H1 (cell line): ENCODE results near the gene MRAP2. TPM values are rescaled to one million over a fixed set of nuclear protein-coding genes. Genes with fewer than 3 reads are reported as not detected.

Experiments used
- CTCF ChIA-PET: fragments of 300-600 bp; sonication (Branson Sonifier 250); formaldehyde crosslinking; loops from one replicate; lab custom pipeline; 2021; ENCODE audit not compliant: partially characterized antibody; lab: Charles Lee
- POLR2A ChIA-PET: fragments of 300-600 bp; sonication (Branson Sonifier 250); formaldehyde crosslinking; loops from one replicate; lab custom pipeline; 2021; ENCODE audit warnings: inconsistent platforms; ENCODE audit not compliant: partially characterized antibody; lab: Charles Lee
- DNase-seq, 2 experiments: peaks; one replicate each; pipeline versions ENCODE4 v3.0.0 to v3.0.0-alpha.2; 2010 to 2022; ENCODE audit warnings: low spot score in 2 of 2, low read depth in 1 of 2, mixed read lengths in 1 of 2
- FAIRE-seq: peaks from 2 replicates; lab custom pipeline; 2011; peaks lifted over from hg19 to GRCh38; lab: Jason Lieb, UNC
- H2AFZ ChIP-seq: 2 replicates; pipeline ENCODE4 v1.8.1; 2012; ENCODE audit warnings: low read length, inconsistent platforms
- H2AK5ac ChIP-seq: 2 replicates; pipeline ENCODE4 v1.6.1; 2013; ENCODE audit warnings: low read depth, low read length
- H2BK120ac ChIP-seq: replicated peaks from 2 replicates; pipeline ENCODE3; 2013; ENCODE audit warnings: low read depth, low read length, inconsistent platforms
- H2BK12ac ChIP-seq: 2 replicates; pipeline ENCODE4 v1.6.1; 2013; ENCODE audit warnings: low read depth, low read length
- H2BK15ac ChIP-seq: 2 replicates; pipeline ENCODE4 v1.6.1; 2013; ENCODE audit warnings: low read length
- H2BK20ac ChIP-seq: 2 replicates; pipeline ENCODE4 v1.6.1; 2013; ENCODE audit warnings: low read length
- H2BK5ac ChIP-seq: 2 replicates; pipeline ENCODE4 v1.6.1; 2013; ENCODE audit warnings: low read depth, low read length
- H3K14ac ChIP-seq: 2 replicates; pipeline ENCODE4 v1.6.1; 2013; ENCODE audit warnings: inconsistent platforms; ENCODE audit not compliant: insufficient read length
- H3K18ac ChIP-seq: 2 replicates; pipeline ENCODE4 v1.6.1; 2013; ENCODE audit warnings: low read length; ENCODE audit errors: extremely low read depth
- H3K23ac ChIP-seq: 2 replicates; pipeline ENCODE4 v1.6.1; 2013; ENCODE audit warnings: inconsistent platforms; ENCODE audit not compliant: insufficient read length
- H3K23me2 ChIP-seq: 2 replicates; pipeline ENCODE4 v1.6.1; 2013; ENCODE audit warnings: low read depth, low read length
- H3K27ac ChIP-seq: 2 replicates; pipeline ENCODE4 v1.6.1; 2011; ENCODE audit warnings: low read depth, low read length, inconsistent platforms
- H3K27me3 ChIP-seq, 4 experiments: replicated peaks in 1 of 4; 1 replicate in 1 of 4; 2 replicates in 3 of 4; pipeline versions ENCODE4 v1.6.1 to v1.8.1; 2011 to 2013; ENCODE audit warnings: low read length in 3 of 4, mild to moderate bottlenecking in 3 of 4, inconsistent platforms in 2 of 4, mixed read lengths in 2 of 4, moderate library complexity in 1 of 4; ENCODE audit not compliant: control insufficient read depth in 3 of 4, insufficient read depth in 3 of 4; ENCODE audit errors: extremely low read depth in 1 of 4
- H3K36me3 ChIP-seq, 4 experiments: 2 replicates each; pipeline versions ENCODE4 v1.6.1 to v1.8.1; 2011 to 2013; ENCODE audit warnings: mild to moderate bottlenecking in 4 of 4, low read length in 3 of 4, moderate library complexity in 2 of 4, control low read depth in 1 of 4, inconsistent platforms in 1 of 4; ENCODE audit not compliant: insufficient read depth in 4 of 4, control insufficient read depth in 2 of 4
- H3K4ac ChIP-seq: replicated peaks from 2 replicates; pipeline ENCODE3; 2013; ENCODE audit warnings: low read length, low read depth, mixed read lengths, inconsistent platforms; ENCODE audit not compliant: insufficient read length
- H3K4me1 ChIP-seq, 4 experiments: replicated peaks in 1 of 4; 1 replicate in 1 of 4; 2 replicates in 3 of 4; pipeline versions ENCODE4 v1.6.1 to v1.8.1; 2011 to 2013; ENCODE audit warnings: low read length in 3 of 4, inconsistent platforms in 2 of 4, mixed read lengths in 1 of 4; ENCODE audit not compliant: insufficient read depth in 4 of 4, control insufficient read depth in 3 of 4
- H3K4me2 ChIP-seq, 2 experiments: 2 replicates each; pipeline versions ENCODE4 v1.6.1 to v1.8.1; 2011 to 2013; ENCODE audit warnings: low read depth in 2 of 2, low read length in 2 of 2, control low read depth in 1 of 2, inconsistent platforms in 1 of 2, mild to moderate bottlenecking in 1 of 2; ENCODE audit not compliant: insufficient read depth in 1 of 2
- H3K4me3 ChIP-seq, 4 experiments: fragments of 200-600, 300-600 bp in 1 of 4; sonication (generic), shearing (Covaris generic), sonication (Bioruptor Twin) in 1 of 4; 2 replicates each; pipeline versions ENCODE4 v1.5.1 to v1.8.1; 2011 to 2016; ENCODE audit warnings: low read length in 4 of 4, low read depth in 3 of 4, control low read depth in 2 of 4, inconsistent platforms in 2 of 4, mild to moderate bottlenecking in 2 of 4, mixed read lengths in 1 of 4, moderate library complexity in 1 of 4; ENCODE audit not compliant: insufficient read depth in 2 of 4; ENCODE audit errors: extremely low read depth in 1 of 4
- H3K56ac ChIP-seq: replicated peaks from 2 replicates; pipeline ENCODE3; 2013; ENCODE audit warnings: low read depth, mild to moderate bottlenecking, mixed read lengths, low read length, inconsistent platforms; ENCODE audit not compliant: insufficient read length
- H3K79me1 ChIP-seq: 2 replicates; pipeline ENCODE4 v1.6.1; 2013; ENCODE audit warnings: low read depth, low read length, control low read depth
- H3K79me2 ChIP-seq, 2 experiments: 2 replicates each; pipeline versions ENCODE4 v1.6.1 to v1.8.1; 2012 to 2013; ENCODE audit warnings: low read length in 2 of 2, mild to moderate bottlenecking in 2 of 2, inconsistent platforms in 1 of 2; ENCODE audit not compliant: insufficient read depth in 2 of 2, control insufficient read depth in 1 of 2
- H3K9ac ChIP-seq, 4 experiments: replicated peaks in 1 of 4; 1 replicate in 1 of 4; 2 replicates in 3 of 4; pipeline versions ENCODE4 v1.6.1 to v1.8.1; 2011 to 2013; ENCODE audit warnings: low read depth in 3 of 4, low read length in 3 of 4, control low read depth in 2 of 4, mild to moderate bottlenecking in 2 of 4, moderate library complexity in 2 of 4, inconsistent platforms in 1 of 4; ENCODE audit errors: extremely low read depth in 1 of 4
- H3K9me3 ChIP-seq, 2 experiments: 2 replicates each; pipeline versions ENCODE4 v1.6.1 to v1.8.1; 2012 to 2013; ENCODE audit warnings: mild to moderate bottlenecking in 2 of 2, moderate library complexity in 2 of 2, control low read depth in 1 of 2, inconsistent platforms in 1 of 2, low read depth in 1 of 2, low read length in 1 of 2, mixed read lengths in 1 of 2; ENCODE audit not compliant: insufficient read depth in 2 of 2
- H4K20me1 ChIP-seq, 2 experiments: replicated peaks in 1 of 2; 2 replicates each; pipeline versions ENCODE3 to v1.8.1; 2011 to 2013; ENCODE audit warnings: inconsistent platforms in 2 of 2, low read length in 2 of 2, mild to moderate bottlenecking in 1 of 2; ENCODE audit not compliant: insufficient read depth in 2 of 2, control insufficient read depth in 1 of 2
- H4K5ac ChIP-seq: 2 replicates; pipeline ENCODE4 v1.6.1; 2013; ENCODE audit warnings: low read length, low read depth, mixed read lengths, inconsistent platforms; ENCODE audit not compliant: insufficient read length
- H4K8ac ChIP-seq: 2 replicates; pipeline ENCODE4 v1.8.0; 2013; ENCODE audit warnings: mild to moderate bottlenecking, moderate library complexity, low read length, inconsistent platforms; ENCODE audit not compliant: insufficient read depth; ENCODE audit errors: extremely low read depth
- H4K91ac ChIP-seq: replicated peaks from 2 replicates; pipeline ENCODE3; 2013; ENCODE audit warnings: low read length, mixed read lengths, inconsistent platforms; ENCODE audit not compliant: insufficient read length
- CBX5 ChIP-seq: fragments of 300-800, 300-1000 bp; sonication (generic); IDR thresholded peaks from 2 replicates; pipeline ENCODE4 v1.7.1; 2016; ENCODE audit warnings: antibody characterized with exemption, low read length, low read depth
- CREB1 ChIP-seq: IDR thresholded peaks from 2 replicates; pipeline ENCODE4 v1.6.1; 2012; ENCODE audit warnings: inconsistent platforms
- FOSL1 ChIP-seq: IDR thresholded peaks from 2 replicates; pipeline ENCODE4 v1.6.1; 2011; ENCODE audit warnings: mild to moderate bottlenecking, low read depth, low read length, moderate library complexity; ENCODE audit not compliant: insufficient read depth
- HDAC6 ChIP-seq: IDR thresholded peaks from one replicate; pipeline ENCODE4 v1.7.1; 2012; ENCODE audit warnings: low read depth, mild to moderate bottlenecking, inconsistent platforms, low read length, moderate library complexity
- JUND ChIP-seq: IDR thresholded peaks from 2 replicates; pipeline ENCODE4 v1.6.1; 2011; ENCODE audit warnings: mild to moderate bottlenecking, improper control_type of control experiment, low read length
- POU5F1 ChIP-seq: IDR thresholded peaks from 2 replicates; pipeline ENCODE4 v1.6.1; 2011; ENCODE audit warnings: low read depth, mild to moderate bottlenecking, low read length, moderate library complexity
- SAP30 ChIP-seq: fragments of 300-600 bp; sonication (generic); IDR thresholded peaks from 2 replicates; pipeline ENCODE4 v1.7.1; 2012; ENCODE audit warnings: low read length, moderate library complexity, mild to moderate bottlenecking, inconsistent platforms; ENCODE audit not compliant: insufficient read depth, insufficient replicate concordance
- SIN3A ChIP-seq, 2 experiments: IDR thresholded peaks in 1 of 2; conservative IDR thresholded peaks in 1 of 2; 2 replicates each; pipeline ENCODE4 v1.6.1; 2011 to 2012; ENCODE audit warnings: low read length in 2 of 2, improper control_type of control experiment in 1 of 2, low read depth in 1 of 2, mild to moderate bottlenecking in 1 of 2
- SIX5 ChIP-seq: IDR thresholded peaks from 2 replicates; pipeline ENCODE4 v1.6.1; 2011; ENCODE audit warnings: mild to moderate bottlenecking, low read depth, low read length
- SRF ChIP-seq: IDR thresholded peaks from 2 replicates; pipeline ENCODE4 v1.6.1; 2011; ENCODE audit warnings: mild to moderate bottlenecking, low read depth, low read length, moderate library complexity
- TAF7 ChIP-seq: optimal IDR thresholded peaks from 2 replicates; pipeline ENCODE3; 2011; ENCODE audit warnings: low read depth, mild to moderate bottlenecking, inconsistent platforms, low read length, moderate library complexity, borderline replicate concordance
- TCF12 ChIP-seq: IDR thresholded peaks from 2 replicates; pipeline ENCODE4 v1.6.1; 2011; ENCODE audit warnings: low read depth, mild to moderate bottlenecking, low read length
- WGBS, 2 experiments: shearing (Covaris generic) in 1 of 2; methylation state at CpG; one replicate each; pipeline versions ENCODE4 v1.1.6 to v1.1.7; 2013 to 2015; ENCODE audit warnings: low lambda C conversion rate in 2 of 2, mixed read lengths in 2 of 2, inconsistent platforms in 1 of 2, low coverage in 1 of 2, missing lambda C conversion rate in 1 of 2; ENCODE audit not compliant: insufficient replicate concordance in 2 of 2, insufficient coverage in 1 of 2, insufficient read length in 1 of 2; ENCODE audit errors: extremely low coverage in 1 of 2, missing lambda C conversion rate in 1 of 2; 5-methylcytosine and 5-hydroxymethylcytosine counted together
- polyA plus RNA-seq, 7 experiments: library from polyadenylated mRNA; depleted of rRNA in 3 of 7; stranded (reverse) in 5 of 7; unstranded in 2 of 7; fragments of >200 nt in 5 of 7; fragments of 200-250 nt in 2 of 7; gene quantifications; 1 replicate in 5 of 7; 2 replicates in 1 of 7; 4 replicates in 1 of 7; pipeline versions ENCODE4 v1.2.1 to v1.2.3, GENCODE V29; 2011 to 2013; ENCODE audit warnings: missing spikeins in 2 of 7, mixed read lengths in 2 of 7
- total RNA-seq: library from RNA; stranded (reverse); fragmentation: NEBNext Ultra II Directional; extraction: Animal tissue kit (Norgen Biotek cat#: 25700); gene quantifications from 2 replicates; pipeline ENCODE4 v1.2.1, GENCODE V29; 2021
- TF ChIP-seq, protein P1 (sequence below): IDR thresholded peaks from 2 replicates; pipeline ENCODE4 v1.6.1; 2012; ENCODE audit warnings: inconsistent platforms

The MRAP2 gene
- total and polyA plus RNA-seq, 2 of the 8 experiments (the other 6 are each of a cell fraction or from before 2014, with no cell fraction given): 5.0 to 11.0 TPM

DNA sequence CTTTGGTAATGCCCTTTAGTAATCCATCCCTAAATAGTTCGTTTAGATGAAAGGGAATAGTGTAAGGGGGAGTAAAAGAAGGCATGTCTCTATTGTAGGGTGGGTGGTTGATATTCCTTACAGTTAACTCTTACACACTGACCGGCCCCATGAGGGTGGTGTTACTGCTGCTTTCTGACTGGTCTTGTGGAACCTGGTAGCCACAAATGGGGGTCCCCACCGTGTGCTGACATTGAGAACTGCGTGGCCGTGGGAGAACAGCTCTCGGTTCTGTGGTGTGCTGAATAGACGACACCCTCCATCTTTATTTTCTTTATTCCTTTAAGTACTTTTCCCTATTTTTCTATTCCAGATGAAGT, 19.3 kb downstream of the MRAP2 start:
- WGBS, 2 experiments: 57% methylated on average over 7 of the region's 7 CpGs; no CpG with 5 or more reads in 1 of the 2 experiments

More for the DNA sequence above, 19.3 kb downstream of the MRAP2 start:
- H3K4me3 ChIP-seq: peak overlapping the region in 1 of 4 experiments; percentile 6; a peak in 2 of 8 replicates
- H3K79me2 ChIP-seq: no peaks in the 10 kb centered on the region
- H3K79me1 ChIP-seq: no peaks in the 10 kb centered on the region
- no peak overlapping the region for H3K27ac ChIP-seq
- no peak overlapping the region for H4K5ac ChIP-seq
- no peak overlapping the region for H3K56ac ChIP-seq
- H4K91ac ChIP-seq: no peak overlapping the region
- H3K27me3 ChIP-seq: no peaks in the 10 kb centered on the region
- no peaks in the 10 kb centered on the region for H3K9me3 ChIP-seq
- H2AK5ac ChIP-seq: no peak overlapping the region
- no peak overlapping the region for H2BK15ac ChIP-seq
- no peak overlapping the region for H2BK120ac ChIP-seq
- ChIA-PET POLR2A (interaction anchor here (1.3 to 1.5 kb wide), 4 partner anchors 18 to 193 kb away, joined by 4 to 5 read pairs (median 4); partner anchors contain the start of genes CYB5R4 and MRAP2), CTCF (interaction anchor here (0.7 to 3.0 kb wide), 5 partner anchors 10 to 144 kb away, joined by 3 to 8 read pairs (median 5); no protein-coding TSS in a partner anchor)
- no peak overlapping the region for H3K23ac ChIP-seq
- peak overlapping the region; percentile 32; the same call in 1 of the 2 replicates for H3K18ac ChIP-seq
- H2AFZ ChIP-seq: no peak overlapping the region
- DNase-seq (no peak), FAIRE-seq (no peak)
- H4K20me1 ChIP-seq: no peaks in the 10 kb centered on the region
- no peak overlapping the region for H2BK5ac ChIP-seq
- no peak overlapping the region for H3K14ac ChIP-seq
- no peak overlapping the region for H3K4ac ChIP-seq
- no peak overlapping the region; the same call in 1 of the 2 replicates for H2BK12ac ChIP-seq
- H4K8ac ChIP-seq: no peak overlapping the region; the same call in 1 of the 2 replicates
- H3K4me1 ChIP-seq: peaks cover 0 to 14% (median 8%) of the 10 kb centered on the region in 4 experiments; a peak in 6 of 7 replicates
- no peaks in the 10 kb centered on the region for H3K36me3 ChIP-seq
- peak overlapping the region; percentile 61 to 70; a peak in 3 of 4 replicates for H3K4me2 ChIP-seq
- no peak overlapping the region for H3K9ac ChIP-seq
- TF ChIP-seq CREB1 (no peak), SIN3A (conservative IDR thresholded peaks at IDR 0.05 in 1 of 2, IDR thresholded peaks at IDR 0.05 in 1 of 2; ENCODE audit: low read depth in 1 of 2, low read length in 2 of 2) (no peak), JUND (no peak), FOSL1 (no peak), SRF (no peak), POU5F1 (no peak), TAF7 (no peak), TCF12 (no peak), SIX5 (no peak), SAP30 (no peak), HDAC6 (no peak), CBX5 (no peak)
- TF ChIP-seq, protein P1, sequence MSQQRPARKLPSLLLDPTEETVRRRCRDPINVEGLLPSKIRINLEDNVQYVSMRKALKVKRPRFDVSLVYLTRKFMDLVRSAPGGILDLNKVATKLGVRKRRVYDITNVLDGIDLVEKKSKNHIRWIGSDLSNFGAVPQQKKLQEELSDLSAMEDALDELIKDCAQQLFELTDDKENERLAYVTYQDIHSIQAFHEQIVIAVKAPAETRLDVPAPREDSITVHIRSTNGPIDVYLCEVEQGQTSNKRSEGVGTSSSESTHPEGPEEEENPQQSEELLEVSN: no peak
- no peak overlapping the region for H2BK20ac ChIP-seq
- no peaks in the 10 kb centered on the region for H3K23me2 ChIP-seq
